IgD-negative memory B cell (primary cell): ENCODE data around the gene SEMA3B. TPM values are rescaled to one million over a fixed set of nuclear protein-coding genes. Genes with fewer than 3 reads are reported as not detected.
A peak's percentile ranks its signal among the peaks of the same experiment; 100 is the strongest.
"Not testable (repeated sequence)": the region's sequence is repeated elsewhere in the genome, so short reads cannot be mapped to it uniquely, and the experiment has no call there.

Source experiments
- H3K27ac Mint-ChIP-seq, 3 donors: one replicate each; pipeline ENCODE4 v1.8.0; 2020 to 2022; ENCODE audit warnings: mild to moderate bottlenecking in 3 of 3, mixed read lengths in 3 of 3, moderate library complexity in 1 of 3
- H3K27me3 Mint-ChIP-seq: one replicate; pipeline ENCODE4 v1.8.0; 2021; ENCODE audit warnings: mixed read lengths
- H3K36me3 Mint-ChIP-seq: one replicate; pipeline ENCODE4 v1.8.0; 2020; ENCODE audit warnings: mild to moderate bottlenecking, mixed read lengths
- H3K4me1 Mint-ChIP-seq, 3 donors: one replicate each; pipeline ENCODE4 v1.8.0; 2020 to 2022; ENCODE audit warnings: mixed read lengths in 3 of 3, mild to moderate bottlenecking in 1 of 3
- H3K4me3 Mint-ChIP-seq, 4 donors: one replicate each; pipeline ENCODE4 v1.8.0; 2020 to 2022; ENCODE audit warnings: mild to moderate bottlenecking in 4 of 4, mixed read lengths in 4 of 4, moderate library complexity in 3 of 4
- H3K9me3 Mint-ChIP-seq, 3 donors: one replicate each; pipeline ENCODE4 v1.8.0; 2020 to 2021; ENCODE audit warnings: mixed read lengths in 3 of 3, mild to moderate bottlenecking in 1 of 3
- polyA plus RNA-seq: library from polyadenylated mRNA; unstranded; fragments of 300-500 nt; fragmentation: Illumina TruSeq; gene quantifications from one replicate; pipeline ENCODE4 v1.2.3, GENCODE V29; 2021

SEMA3B gene
- polyA plus RNA-seq, 1 donor from 2014 or later: not detected

DNA sequence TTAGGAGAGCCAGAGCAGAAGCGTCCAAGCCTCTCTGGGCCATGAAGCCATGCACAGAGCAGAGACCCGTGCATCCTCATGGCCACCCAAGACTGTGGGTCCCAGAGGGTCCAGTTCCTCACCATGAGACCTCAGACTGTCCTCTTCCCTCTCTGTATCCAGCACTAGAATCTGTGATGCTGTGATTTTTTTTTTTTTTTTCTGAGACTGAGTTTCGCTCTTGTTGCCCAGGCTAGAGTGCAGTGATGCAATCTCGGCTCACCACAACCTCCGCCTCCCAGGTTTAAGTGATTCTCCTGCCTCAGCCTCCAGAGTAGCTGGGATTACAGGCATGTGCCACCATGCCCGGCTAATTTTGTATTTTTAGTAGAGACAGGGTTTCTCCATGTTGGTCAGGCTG lies 24.1 kb upstream of the SEMA3B start:
- Mint-ChIP-seq H3K27ac (peak overlapping the region; percentile 53 to 93 (median 59)), H3K4me1 (peaks cover 32 to 54% (median 43%) of the 10 kb centered on the region in 3 donors), H3K4me3 (peak overlapping the region in 3 of 4 donors; percentile 73 to 85 (median 82))
- H3K9me3 Mint-ChIP-seq, H3K36me3 Mint-ChIP-seq, H3K27me3 Mint-ChIP-seq: not testable (repeated sequence)

DNA sequence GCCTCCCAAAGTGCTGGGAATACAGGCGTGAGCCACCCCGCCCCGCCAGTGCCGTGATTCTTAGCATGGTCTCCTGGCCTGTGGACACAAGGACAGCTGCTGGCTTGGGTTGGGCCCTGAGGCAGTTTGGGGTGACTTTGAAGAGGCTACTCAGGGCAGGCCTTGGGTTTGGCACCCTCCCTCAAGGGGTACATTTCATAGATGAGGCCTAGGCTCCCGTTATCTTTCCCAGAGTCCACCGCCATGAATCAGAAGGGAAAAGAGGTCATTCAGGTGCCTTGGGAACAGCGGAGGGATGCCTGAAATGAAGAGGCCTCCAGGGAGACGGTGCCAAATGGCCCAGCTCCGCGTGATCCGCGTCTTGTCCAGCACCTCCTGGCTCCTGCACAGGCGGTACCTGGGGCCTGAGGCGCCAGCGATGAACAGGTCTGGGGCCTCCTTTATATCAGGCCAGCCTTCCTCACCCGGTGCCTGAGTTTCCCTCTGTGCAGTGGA lies 23.6 kb upstream of the SEMA3B start:
- Mint-ChIP-seq H3K36me3 (no peaks in the 10 kb centered on the region), H3K27ac (peak overlapping the region; percentile 53 to 93 (median 59)), H3K4me3 (peak overlapping the region; percentile 76 to 88 (median 86)), H3K4me1 (peaks cover 29 to 55% (median 42%) of the 10 kb centered on the region in 3 donors), H3K27me3 (no peaks in the 10 kb centered on the region), H3K9me3 (no peaks in the 10 kb centered on the region)

GRCh38 chr3:50245831-50246516 lies 23.0 kb upstream of the SEMA3B start:
- H3K27ac Mint-ChIP-seq: peak overlapping the region; percentile 5 to 93 (median 83)
- H3K27me3 Mint-ChIP-seq: no peaks in the 10 kb centered on the region
- H3K36me3 Mint-ChIP-seq: no peaks in the 10 kb centered on the region
- H3K4me3 Mint-ChIP-seq: peak overlapping the region; percentile 76 to 88 (median 86)
- no peaks in the 10 kb centered on the region for H3K9me3 Mint-ChIP-seq
- peaks cover 29 to 57% (median 43%) of the 10 kb centered on the region in 3 donors for H3K4me1 Mint-ChIP-seq

DNA sequence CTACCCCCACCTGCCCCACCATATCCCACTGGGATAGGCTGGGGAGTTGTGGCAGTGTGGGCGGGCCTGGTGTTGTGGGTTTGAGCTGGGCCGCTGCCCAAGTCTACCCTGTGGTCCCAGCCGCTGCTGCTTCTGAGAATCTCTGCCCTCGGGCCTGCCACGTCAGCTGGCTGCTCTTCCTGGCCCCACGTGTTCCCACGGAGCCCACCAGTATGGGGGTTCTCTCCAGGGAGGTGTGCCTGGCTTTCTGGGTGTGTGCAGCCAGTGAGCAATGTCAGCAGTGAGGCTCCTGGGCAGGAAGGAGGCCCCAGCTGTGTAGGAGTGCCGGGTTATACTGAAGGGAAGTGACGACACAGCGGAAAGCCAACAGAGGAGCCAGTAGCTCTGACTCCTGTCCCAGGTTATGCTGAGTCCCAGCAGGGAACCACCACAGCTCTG lies 22.4 kb upstream of the SEMA3B start:
- Mint-ChIP-seq H3K9me3 (no peaks in the 10 kb centered on the region), H3K36me3 (no peaks in the 10 kb centered on the region), H3K27me3 (no peaks in the 10 kb centered on the region), H3K27ac (peak overlapping the region; percentile 28 to 93 (median 90)), H3K4me3 (peak overlapping the region; percentile 76 to 88 (median 86)), H3K4me1 (peaks cover 30 to 58% (median 44%) of the 10 kb centered on the region in 3 donors)

DNA sequence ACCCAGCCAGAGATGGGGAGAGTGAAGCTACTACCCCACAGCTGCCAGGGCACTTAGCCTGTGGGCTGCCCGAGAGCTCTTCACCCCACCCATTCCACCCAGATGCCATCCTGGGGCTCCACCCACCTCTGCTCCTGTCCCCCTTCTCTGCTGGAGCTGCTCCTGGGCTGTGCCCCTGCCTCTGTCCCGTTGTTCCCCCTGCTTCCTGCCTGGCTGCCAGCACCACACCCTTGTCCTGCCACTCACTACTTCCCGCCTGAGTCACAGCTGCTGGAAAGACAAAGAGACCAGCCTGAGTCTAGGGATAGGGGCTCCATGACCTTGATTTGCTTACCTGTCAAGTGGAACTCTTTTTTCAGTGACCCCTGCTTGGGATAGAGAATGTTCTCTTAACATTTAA lies 20.6 kb upstream of the SEMA3B start:
- Mint-ChIP-seq H3K27me3 (no peaks in the 10 kb centered on the region), H3K27ac (peak overlapping the region in 2 of 3 donors; percentile 41 to 88), H3K4me1 (peaks cover 21 to 48% (median 38%) of the 10 kb centered on the region in 3 donors), H3K4me3 (peak overlapping the region in 1 of 4 donors; percentile 75), H3K36me3 (no peaks in the 10 kb centered on the region), H3K9me3 (no peaks in the 10 kb centered on the region)

DNA sequence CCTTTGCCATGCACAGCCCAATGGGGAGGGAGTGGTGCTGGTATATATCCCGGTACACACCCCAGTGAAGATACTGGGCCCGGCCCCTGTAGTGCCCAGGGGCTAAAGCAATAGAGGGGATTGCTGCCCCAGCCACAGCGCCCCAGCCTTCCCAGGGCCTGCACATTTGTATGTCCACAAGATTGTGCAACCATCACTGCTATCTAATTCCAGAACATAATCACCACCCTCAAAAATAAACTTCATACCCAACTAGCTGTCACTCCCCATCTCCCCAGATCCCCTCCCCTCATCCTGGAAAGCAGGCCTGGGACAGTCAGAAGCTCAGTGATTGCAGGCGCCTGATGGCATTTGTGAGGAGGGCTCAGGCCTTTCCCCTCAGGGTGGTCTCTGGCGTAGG lies 19.5 kb upstream of the SEMA3B start:
- Mint-ChIP-seq H3K27me3 (no peaks in the 10 kb centered on the region), H3K36me3 (no peaks in the 10 kb centered on the region), H3K4me3 (no peak overlapping the region), H3K4me1 (peaks cover 17 to 40% (median 31%) of the 10 kb centered on the region in 3 donors), H3K9me3 (no peaks in the 10 kb centered on the region), H3K27ac (no peak overlapping the region)

- H3K9me3 Mint-ChIP-seq: no peaks in the 10 kb centered on the region
- H3K27me3 Mint-ChIP-seq: no peaks in the 10 kb centered on the region
- H3K36me3 Mint-ChIP-seq: no peaks in the 10 kb centered on the region
- H3K4me1 Mint-ChIP-seq: peaks cover 17 to 35% (median 29%) of the 10 kb centered on the region in 3 donors
- H3K4me3 Mint-ChIP-seq: peak overlapping the region in 1 of 4 donors; percentile 43
- H3K27ac Mint-ChIP-seq: peak overlapping the region in 1 of 3 donors; percentile 40
Observed at GRCh38 chr3:50250514-50250913, 18.4 kb upstream of the SEMA3B start.

- peak overlapping the region in 2 of 4 donors; percentile 52 to 54 for H3K4me3 Mint-ChIP-seq
Observed at GRCh38 chr3:50251220-50251619, 17.7 kb upstream of the SEMA3B start.

DNA sequence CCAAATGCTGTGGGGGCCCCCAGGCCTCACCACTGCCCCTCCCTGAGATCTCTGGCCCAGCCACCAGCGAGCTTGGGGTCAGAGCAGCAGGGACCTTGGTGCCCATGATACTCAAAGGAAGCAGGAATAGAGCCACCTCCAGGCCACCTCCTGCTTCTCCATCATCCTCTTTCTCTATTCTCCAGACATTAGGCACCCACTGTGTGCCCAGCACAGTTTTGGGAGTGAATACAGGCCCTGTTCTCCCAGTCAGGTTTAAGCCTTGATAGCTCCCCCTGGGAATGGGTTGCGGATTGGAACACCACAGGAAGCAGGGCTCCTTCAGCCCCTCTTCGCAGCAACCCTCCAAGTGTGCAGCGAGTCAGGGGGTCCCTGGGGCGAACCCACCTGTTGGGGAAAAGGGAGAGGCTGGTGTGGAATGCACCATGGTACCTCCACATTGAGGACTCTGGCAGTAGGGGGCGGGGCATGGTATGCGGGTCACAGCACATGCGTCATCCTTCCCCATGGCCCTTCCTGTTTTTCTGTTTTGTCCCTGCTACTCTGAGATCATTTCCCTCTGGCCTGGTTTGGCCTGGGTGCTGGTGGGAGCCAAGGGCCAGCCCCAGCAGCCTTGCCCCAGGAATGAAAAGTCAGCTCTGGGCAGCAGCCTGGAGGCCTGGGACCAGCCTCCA lies 14.2 kb upstream of the SEMA3B start:
- Mint-ChIP-seq H3K36me3 (no peaks in the 10 kb centered on the region), H3K27me3 (no peaks in the 10 kb centered on the region), H3K4me3 (no peak overlapping the region), H3K4me1 (peaks cover 5 to 15% (median 14%) of the 10 kb centered on the region in 3 donors), H3K27ac (peak overlapping the region in 1 of 3 donors; percentile 71), H3K9me3 (no peaks in the 10 kb centered on the region)

More at GRCh38 chr3:50251220-50251619, 17.7 kb upstream of the SEMA3B start:
- H3K36me3 Mint-ChIP-seq: no peaks in the 10 kb centered on the region
- no peaks in the 10 kb centered on the region for H3K27me3 Mint-ChIP-seq
- H3K27ac Mint-ChIP-seq: peak overlapping the region in 1 of 3 donors; percentile 53
- peaks cover 15 to 31% (median 28%) of the 10 kb centered on the region in 3 donors for H3K4me1 Mint-ChIP-seq
- H3K9me3 Mint-ChIP-seq: no peaks in the 10 kb centered on the region

DNA sequence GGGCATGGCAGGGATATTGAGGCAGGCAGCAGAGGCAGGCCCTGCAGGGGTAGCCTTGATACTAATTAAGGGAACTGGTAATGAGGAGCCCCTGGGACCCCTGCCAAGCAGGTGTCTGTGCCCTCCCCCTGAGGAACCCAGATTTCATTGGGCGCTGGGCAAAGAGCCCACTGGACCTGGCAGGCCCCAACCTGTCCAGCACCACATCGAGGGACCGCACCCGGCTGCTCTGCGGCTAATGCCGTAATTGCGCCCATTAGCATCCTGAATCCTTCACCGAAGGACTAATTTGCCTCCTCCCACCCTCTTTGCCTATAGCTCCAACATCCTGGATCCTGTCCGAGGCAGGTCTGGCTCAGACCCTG lies 13.7 kb upstream of the SEMA3B start:
- Mint-ChIP-seq H3K27ac (peak overlapping the region in 1 of 3 donors; percentile 71), H3K36me3 (no peaks in the 10 kb centered on the region), H3K9me3 (no peaks in the 10 kb centered on the region), H3K4me1 (peaks cover 5 to 14% (median 11%) of the 10 kb centered on the region in 3 donors), H3K4me3 (no peak overlapping the region), H3K27me3 (no peaks in the 10 kb centered on the region)

DNA sequence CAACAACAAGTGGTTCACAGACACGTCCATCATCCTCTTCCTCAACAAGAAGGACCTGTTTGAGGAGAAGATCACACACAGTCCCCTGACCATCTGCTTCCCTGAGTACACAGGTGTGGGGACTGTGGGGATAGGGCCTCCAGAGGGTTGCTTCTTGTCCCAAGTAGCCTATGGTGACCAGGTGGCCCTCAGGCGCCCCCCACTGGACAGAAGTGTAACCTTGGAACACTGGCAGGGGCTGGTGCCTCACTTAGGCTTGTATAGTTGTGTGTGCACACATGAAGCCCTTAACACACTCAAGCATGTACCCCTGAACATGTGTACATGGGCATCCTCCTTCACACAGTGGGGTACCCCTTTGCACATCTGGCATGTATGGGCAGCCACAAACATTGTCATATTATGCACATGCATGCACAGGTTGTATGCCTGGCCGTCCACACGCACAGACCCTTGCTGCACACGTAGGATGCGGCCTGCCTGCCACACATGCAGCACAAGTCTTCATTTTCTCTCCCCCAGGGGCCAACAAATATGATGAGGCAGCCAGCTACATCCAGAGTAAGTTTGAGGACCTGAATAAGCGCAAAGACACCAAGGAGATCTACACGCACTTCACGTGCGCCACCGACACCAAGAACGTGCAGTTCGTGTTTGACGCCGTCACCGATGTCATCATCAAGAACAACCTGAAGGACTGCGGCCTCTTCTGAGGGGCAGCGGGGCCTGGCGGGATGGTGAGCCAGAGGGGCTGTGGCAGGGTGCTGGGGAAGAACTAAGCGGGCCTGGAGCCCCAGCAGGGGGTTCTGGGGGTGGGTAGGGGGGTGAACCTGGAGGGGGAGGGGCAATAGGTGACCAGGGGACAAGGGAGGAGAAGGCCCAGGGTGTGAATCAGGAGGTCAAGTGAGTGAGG lies 11.7 kb upstream of the SEMA3B start:
- Mint-ChIP-seq H3K27me3 (no peaks in the 10 kb centered on the region), H3K4me3 (no peak overlapping the region), H3K9me3 (no peaks in the 10 kb centered on the region), H3K27ac (peak overlapping the region in 2 of 3 donors; percentile 67 to 71), H3K36me3 (no peaks in the 10 kb centered on the region), H3K4me1 (peaks cover 0 to 8% (median 3%) of the 10 kb centered on the region in 3 donors)

DNA sequence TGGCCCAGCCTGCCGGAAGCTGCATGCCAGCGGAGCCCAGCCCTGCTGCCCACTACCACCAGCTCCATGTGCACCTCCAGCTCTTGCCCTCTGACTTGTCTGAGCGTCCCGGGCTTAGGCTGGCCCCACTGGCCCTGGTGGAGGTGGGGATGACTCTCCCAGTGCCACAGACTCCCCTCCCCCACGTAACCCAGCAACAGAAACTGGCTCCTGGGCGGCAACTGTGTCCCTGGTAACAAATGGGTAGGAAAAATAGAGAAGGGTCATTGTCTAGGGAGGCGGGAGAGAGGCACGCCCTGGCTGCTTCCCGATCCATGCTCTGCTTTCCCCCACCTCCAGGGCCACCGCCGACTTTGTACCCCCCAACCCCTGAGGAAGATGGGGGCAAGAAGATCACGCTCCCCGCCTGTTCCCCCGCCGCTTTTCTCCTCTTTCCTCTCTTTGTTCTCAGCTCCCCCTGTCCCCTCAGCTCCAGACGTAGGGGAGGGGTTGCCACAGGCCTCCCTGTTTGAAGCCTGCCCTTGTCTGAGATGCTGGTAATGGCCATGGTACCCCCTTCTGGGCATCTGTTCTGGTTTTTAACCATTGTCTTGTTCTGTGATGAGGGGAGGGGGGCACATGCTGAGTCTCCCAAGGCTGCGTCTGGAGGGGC lies 10.8 kb upstream of the SEMA3B start:
- no peaks in the 10 kb centered on the region for H3K9me3 Mint-ChIP-seq
- H3K27ac Mint-ChIP-seq: no peak overlapping the region
- H3K27me3 Mint-ChIP-seq: no peaks in the 10 kb centered on the region
- H3K4me3 Mint-ChIP-seq: no peak overlapping the region
- H3K36me3 Mint-ChIP-seq: no peaks in the 10 kb centered on the region
- H3K4me1 Mint-ChIP-seq: peaks cover 0 to 8% (median 3%) of the 10 kb centered on the region in 3 donors

- Mint-ChIP-seq H3K27ac (peak overlapping the region in 1 of 3 donors; percentile 58), H3K9me3 (no peaks in the 10 kb centered on the region), H3K4me3 (peak overlapping the region in 1 of 4 donors; percentile 43), H3K27me3 (no peaks in the 10 kb centered on the region), H3K36me3 (no peaks in the 10 kb centered on the region), H3K4me1 (peaks cover 0 to 5% (median 3%) of the 10 kb centered on the region in 3 donors)
Observed at GRCh38 chr3:50258979-50259378, 10.0 kb upstream of the SEMA3B start.

- Mint-ChIP-seq H3K27ac (peak overlapping the region in 2 of 3 donors; percentile 46 to 58), H3K4me1 (peaks cover 0 to 5% (median 3%) of the 10 kb centered on the region in 3 donors), H3K4me3 (peak overlapping the region in 3 of 4 donors; percentile 56 to 84 (median 58)), H3K36me3 (no peaks in the 10 kb centered on the region), H3K27me3 (no peaks in the 10 kb centered on the region), H3K9me3 (no peaks in the 10 kb centered on the region)
Observed at GRCh38 chr3:50259432-50260026, 9.4 kb upstream of the SEMA3B start.
